ENCODE data around the gene NGEF. TPM values are rescaled to one million over a fixed set of nuclear protein-coding genes. Genes with fewer than 3 reads are reported as not detected.

NGEF gene
- total RNA-seq, 1 donor from 2014 or later = 0.53 TPM

DNA sequence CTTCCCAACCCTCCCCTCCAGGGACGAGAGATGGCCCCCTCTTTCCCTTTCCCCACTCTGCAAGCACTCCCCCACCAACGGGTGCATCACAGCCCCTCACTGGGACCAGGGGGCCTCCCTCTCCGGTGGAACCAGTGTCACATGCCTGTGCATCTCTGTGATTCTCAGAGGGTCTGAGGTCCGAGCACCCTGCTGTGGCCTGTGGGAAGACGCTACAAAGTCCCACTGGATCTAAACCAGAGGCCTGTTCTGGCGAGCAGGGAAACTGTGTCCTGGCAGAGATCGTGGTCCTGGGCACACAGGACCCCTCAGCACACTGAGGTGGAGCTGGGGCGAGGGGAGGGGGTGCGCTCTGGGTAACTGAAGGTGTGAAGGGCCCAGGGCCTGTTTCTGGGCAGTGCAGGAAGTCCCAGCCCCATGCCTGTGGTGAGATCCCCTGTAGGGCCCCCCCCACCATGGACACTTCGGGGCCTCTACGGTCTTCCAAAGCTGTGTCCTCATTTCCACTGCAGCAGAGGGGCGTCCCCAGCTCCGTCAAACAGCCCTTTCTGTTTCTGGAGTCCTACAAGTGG is 135.0 kb downstream of the NGEF start:
- FAIRE-seq = no peak
- no peak for DNase-seq (ENCODE audit: low read depth)
- Histone ChIP-seq H3K4me3 (ENCODE audit: low read depth, low read length) (no peak overlapping the region), H3K36me3 (ENCODE audit: control insufficient read depth, insufficient read depth, low read length) (no peaks in the 10 kb centered on the region), H3K27me3 (ENCODE audit: control insufficient read depth, insufficient read depth, low read length) (no peaks in the 10 kb centered on the region)
- no peak for TF ChIP-seq CTCF (IDR thresholded peaks at IDR 0.05; ENCODE audit: insufficient read depth, low read length, severe bottlenecking)

- FAIRE-seq = no peak
- TF ChIP-seq CTCF (IDR thresholded peaks at IDR 0.05; ENCODE audit: insufficient read depth, low read length, severe bottlenecking) = no peak
Observed at GRCh38 chr2:232876978-232877441, 136.0 kb downstream of the NGEF start.

GRCh38 chr2:232876161-232876977 is 136.7 kb downstream of the NGEF start:
- TF ChIP-seq CTCF (IDR thresholded peaks at IDR 0.05; ENCODE audit: insufficient read depth, low read length, severe bottlenecking) = peak; percentile 53
- H3K4me3 ChIP-seq (ENCODE audit: low read depth, low read length) = peak overlapping the region; percentile 43
- H3K27me3 ChIP-seq (ENCODE audit: control insufficient read depth, insufficient read depth, low read length) = no peaks in the 10 kb centered on the region
- DNase-seq (ENCODE audit: low read depth) (no peak), FAIRE-seq (no peak)
- H3K36me3 ChIP-seq (ENCODE audit: control insufficient read depth, insufficient read depth, low read length) = no peaks in the 10 kb centered on the region

More at GRCh38 chr2:232876978-232877441, 136.0 kb downstream of the NGEF start:
- Histone ChIP-seq H3K27me3 (ENCODE audit: control insufficient read depth, insufficient read depth, low read length) (no peaks in the 10 kb centered on the region), H3K4me3 (ENCODE audit: low read depth, low read length) (peak overlapping the region; percentile 43), H3K36me3 (ENCODE audit: control insufficient read depth, insufficient read depth, low read length) (no peaks in the 10 kb centered on the region)
- DNase-seq (ENCODE audit: low read depth) = no peak

GRCh38 chr2:232875256-232876121 is 137.6 kb downstream of the NGEF start:
- H3K4me3 ChIP-seq (ENCODE audit: low read depth, low read length) = peak overlapping the region; percentile 43
- FAIRE-seq (no peak), DNase-seq (ENCODE audit: low read depth) (no peak)
- no peaks in the 10 kb centered on the region for H3K36me3 ChIP-seq (ENCODE audit: control insufficient read depth, insufficient read depth, low read length)
- peak; percentile 4 for TF ChIP-seq CTCF (IDR thresholded peaks at IDR 0.05; ENCODE audit: insufficient read depth, low read length, severe bottlenecking)
- no peaks in the 10 kb centered on the region for H3K27me3 ChIP-seq (ENCODE audit: control insufficient read depth, insufficient read depth, low read length)

DNA sequence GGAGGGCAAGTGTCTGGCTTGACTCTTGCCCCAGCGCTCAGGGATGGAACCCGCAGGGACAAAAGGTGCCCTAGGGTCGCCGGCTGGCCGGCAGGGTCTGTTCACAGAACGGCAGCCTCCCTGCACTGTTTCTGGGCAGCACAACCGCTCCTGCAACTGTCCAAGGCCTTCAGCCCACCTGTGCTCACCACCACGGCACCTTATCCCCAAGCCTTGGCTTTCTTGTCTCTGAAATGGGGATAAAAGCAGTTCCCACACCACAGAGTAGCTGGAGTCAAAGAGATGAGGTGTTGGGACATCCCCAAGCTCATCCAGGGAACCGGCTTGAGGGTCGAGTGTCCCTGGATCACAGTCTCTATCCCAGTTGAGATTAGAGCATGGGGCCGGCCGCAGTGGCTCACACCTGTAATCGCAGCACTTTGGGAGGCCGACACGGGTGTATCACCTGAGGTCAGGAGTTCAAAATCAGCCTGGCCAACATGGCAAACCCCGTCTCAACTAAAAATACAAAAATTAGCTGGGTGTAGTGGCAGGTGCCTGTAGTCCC is 138.3 kb downstream of the NGEF start:
- H3K27me3 ChIP-seq (ENCODE audit: control insufficient read depth, insufficient read depth, low read length) = no peaks in the 10 kb centered on the region
- no peak for TF ChIP-seq CTCF (IDR thresholded peaks at IDR 0.05; ENCODE audit: insufficient read depth, low read length, severe bottlenecking)
- no peaks in the 10 kb centered on the region for H3K36me3 ChIP-seq (ENCODE audit: control insufficient read depth, insufficient read depth, low read length)
- no peak overlapping the region for H3K4me3 ChIP-seq (ENCODE audit: low read depth, low read length)
- no peak for DNase-seq (ENCODE audit: low read depth)
- no peak for FAIRE-seq
